Retinal pigment epithelial cell (primary cell): ENCODE results near the gene MRC2.
A peak's percentile ranks its signal among the peaks of the same experiment; 100 is the strongest.
"Not testable (repeated sequence)": the region's sequence is repeated elsewhere in the genome, so short reads cannot be mapped to it uniquely, and the experiment has no call there.

Experiments
- DNase-seq: peaks from one replicate; pipeline ENCODE4 v3.0.0-alpha.2; 2010; ENCODE audit warnings: low read depth
- H3K4me3 ChIP-seq: 2 replicates; pipeline ENCODE4 v1.5.1; 2011; ENCODE audit warnings: mild to moderate bottlenecking, low read length, control low read depth, moderate library complexity
- TF ChIP-seq, protein P1 (sequence below): conservative IDR thresholded peaks from 2 replicates; pipeline ENCODE4 v1.5.1; 2011; ENCODE audit warnings: low read depth, low read length, control low read depth, inconsistent platforms

The MRC2 gene

DNA sequence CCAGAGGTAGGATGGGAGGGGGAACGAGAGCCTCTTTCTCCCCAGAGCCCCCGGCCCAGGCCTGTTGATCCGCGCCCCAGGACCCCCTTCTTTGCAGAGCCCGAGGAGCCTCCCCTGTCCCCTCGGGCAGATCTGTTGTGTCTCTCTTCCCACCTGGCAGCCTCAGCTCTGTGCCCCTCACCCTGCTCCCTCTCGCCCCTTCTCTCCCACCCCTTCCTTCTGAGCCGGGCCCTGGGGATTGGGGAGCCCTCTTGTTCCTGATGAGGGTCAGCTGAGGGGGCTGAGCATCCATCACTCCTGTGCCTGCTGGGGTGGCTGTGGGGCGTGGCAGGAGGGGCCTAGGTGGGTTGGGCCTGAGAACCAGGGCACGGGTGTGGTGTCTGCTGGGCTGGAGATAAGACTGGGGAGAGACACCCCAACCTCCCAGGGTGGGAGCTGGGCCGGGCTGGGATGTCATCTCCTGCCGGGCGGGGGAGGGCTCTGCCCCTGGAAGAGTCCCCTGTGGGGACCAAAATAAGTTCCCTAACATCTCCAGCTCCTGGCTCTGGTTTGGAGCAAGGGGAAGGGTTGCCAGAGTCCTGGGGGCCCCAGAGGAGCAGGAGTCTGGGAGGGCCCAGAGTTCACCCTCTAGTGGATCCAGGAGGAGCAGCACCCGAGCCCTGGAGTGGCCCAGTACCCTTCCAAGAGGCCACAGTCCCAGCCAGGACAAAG lies 65.4 kb downstream of the MRC2 start:
- H3K4me3 ChIP-seq = no peak overlapping the region
- no peak for DNase-seq

DNA sequence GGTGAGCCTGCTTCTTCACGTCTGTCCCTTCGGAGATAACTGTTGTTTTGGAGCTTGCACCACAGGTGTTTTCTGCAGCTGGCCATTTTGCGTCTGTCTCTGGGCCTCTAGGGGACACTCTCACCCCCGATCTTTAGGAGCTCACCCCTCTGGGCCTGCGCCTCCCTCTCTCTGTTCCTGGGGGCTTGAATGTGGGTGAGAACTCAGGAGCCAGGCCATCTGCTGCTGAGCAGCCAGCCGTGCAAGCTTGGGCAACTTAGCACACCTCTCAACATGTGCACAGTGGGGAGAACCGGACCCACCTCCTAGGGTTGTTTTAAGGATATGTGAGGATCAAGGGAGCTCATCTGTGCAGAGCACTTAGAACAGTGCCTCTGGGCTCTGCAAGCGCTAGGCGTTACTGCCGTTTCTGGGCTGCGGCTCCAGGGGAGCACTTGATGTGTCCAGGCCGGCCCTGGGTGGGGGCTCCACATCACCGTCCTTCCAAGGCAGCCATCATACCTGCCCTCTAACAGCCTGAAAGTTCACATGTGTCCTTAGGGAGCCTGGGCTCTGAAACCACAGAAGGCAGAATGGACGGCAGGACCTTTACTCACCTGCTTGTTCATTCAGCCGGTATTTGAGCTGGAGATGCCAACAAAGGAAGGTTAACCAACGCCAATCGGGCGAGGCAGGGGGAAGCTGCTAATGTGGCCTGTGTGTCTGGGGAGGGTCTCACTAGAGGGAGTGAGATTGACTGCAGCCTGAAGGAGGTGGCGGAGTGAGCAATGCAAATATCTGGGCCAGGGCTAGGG lies 66.3 kb downstream of the MRC2 start:
- TF ChIP-seq, protein P1, sequence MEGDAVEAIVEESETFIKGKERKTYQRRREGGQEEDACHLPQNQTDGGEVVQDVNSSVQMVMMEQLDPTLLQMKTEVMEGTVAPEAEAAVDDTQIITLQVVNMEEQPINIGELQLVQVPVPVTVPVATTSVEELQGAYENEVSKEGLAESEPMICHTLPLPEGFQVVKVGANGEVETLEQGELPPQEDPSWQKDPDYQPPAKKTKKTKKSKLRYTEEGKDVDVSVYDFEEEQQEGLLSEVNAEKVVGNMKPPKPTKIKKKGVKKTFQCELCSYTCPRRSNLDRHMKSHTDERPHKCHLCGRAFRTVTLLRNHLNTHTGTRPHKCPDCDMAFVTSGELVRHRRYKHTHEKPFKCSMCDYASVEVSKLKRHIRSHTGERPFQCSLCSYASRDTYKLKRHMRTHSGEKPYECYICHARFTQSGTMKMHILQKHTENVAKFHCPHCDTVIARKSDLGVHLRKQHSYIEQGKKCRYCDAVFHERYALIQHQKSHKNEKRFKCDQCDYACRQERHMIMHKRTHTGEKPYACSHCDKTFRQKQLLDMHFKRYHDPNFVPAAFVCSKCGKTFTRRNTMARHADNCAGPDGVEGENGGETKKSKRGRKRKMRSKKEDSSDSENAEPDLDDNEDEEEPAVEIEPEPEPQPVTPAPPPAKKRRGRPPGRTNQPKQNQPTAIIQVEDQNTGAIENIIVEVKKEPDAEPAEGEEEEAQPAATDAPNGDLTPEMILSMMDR = no peak
- H3K4me3 ChIP-seq = no peak overlapping the region
- DNase-seq = no peak

More for the DNA sequence above, 65.4 kb downstream of the MRC2 start:
- TF ChIP-seq, protein P1 = peak; percentile 62

DNA sequence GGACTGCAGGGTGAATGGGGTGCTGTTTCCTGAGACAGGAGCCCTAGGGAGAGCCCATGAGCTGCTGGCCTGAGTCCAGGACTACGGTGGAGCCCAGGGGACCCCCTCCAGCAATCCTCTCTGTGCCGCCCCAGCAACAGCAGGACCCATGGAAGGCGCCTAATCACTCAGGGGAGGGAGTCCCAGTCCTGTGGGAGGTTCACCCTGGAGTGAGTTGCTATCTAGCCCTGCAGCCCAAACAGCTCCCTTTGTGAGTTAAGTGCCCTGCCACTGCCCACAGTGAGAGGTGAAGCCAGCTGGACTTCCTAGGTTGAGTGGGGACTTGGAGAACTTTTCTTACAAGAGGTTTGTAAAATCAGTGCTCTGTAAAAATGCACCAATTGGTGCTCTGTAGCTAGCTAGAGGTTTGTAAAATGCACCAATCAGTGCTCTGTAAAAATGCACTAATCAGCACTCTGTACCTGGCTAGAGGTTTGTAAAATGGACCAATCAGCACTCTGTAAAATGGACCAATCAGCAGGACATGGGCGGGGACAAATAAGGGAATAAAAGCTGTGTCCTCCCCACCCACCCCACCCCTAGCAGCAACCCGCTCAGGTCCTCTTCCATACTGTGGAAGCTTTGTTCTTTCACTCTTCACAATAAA lies 67.7 kb downstream of the MRC2 start:
- DNase-seq = not testable (repeated sequence)

GRCh38 chr17:62696256-62696655 lies 68.8 kb downstream of the MRC2 start:
- H3K4me3 ChIP-seq = no peak overlapping the region
- DNase-seq = no peak
- TF ChIP-seq, protein P1 = no peak

More for the DNA sequence above, 67.7 kb downstream of the MRC2 start:
- not testable (repeated sequence) for H3K4me3 ChIP-seq

- no peak overlapping the region for H3K4me3 ChIP-seq
- TF ChIP-seq, protein P1 = no peak
- DNase-seq = no peak
These were observed 69.4 kb downstream of the MRC2 start for GRCh38 chr17:62696726-62697490.

- DNase-seq, H3K4me3 ChIP-seq: not testable (repeated sequence)
These were observed 71.0 kb downstream of the MRC2 start for GRCh38 chr17:62698459-62698858.

DNA sequence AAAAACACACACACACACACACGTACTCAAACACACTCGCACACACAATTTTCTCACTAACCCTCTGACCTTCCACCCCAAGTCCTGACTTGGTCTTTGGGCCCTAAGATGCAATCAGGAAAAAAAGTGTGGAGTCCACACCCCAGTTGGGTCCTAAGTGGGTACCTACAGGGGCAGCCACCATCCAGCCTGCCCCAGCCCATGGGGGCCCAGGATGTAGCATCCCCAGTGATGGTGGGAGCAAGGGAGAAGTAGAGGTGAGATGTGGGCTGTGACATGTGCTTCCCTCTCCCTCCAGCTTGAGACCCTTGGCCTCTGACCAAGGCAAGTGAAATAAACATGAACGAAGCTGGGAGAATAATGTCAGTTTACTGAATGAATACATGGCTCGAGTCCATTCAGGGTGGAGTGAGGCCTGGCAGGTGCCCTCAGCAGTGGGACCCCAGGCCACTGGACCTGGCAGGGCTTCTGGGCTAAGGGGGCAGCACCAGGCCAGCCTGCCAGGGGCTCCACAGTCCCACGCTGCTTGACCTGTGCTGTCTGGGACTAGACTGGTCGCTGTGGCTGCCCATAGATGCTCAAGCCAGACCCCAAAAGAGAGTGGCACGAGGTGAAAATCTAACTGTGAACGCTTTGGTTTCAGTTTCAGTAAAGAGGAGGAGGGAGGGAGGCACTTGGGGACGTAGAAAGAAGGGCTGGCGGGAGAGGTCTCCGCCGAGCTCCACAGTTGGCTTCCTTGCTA lies 73.7 kb downstream of the MRC2 start:
- DNase-seq = no peak
- TF ChIP-seq, protein P1 = no peak
- no peak overlapping the region for H3K4me3 ChIP-seq
